ENCODE data around the gene TBC1D19.
"Not testable (repeated sequence)": the region's sequence is repeated elsewhere in the genome, so short reads cannot be mapped to it uniquely, and the experiment has no call there.

The TBC1D19 gene

GRCh38 chr4:26594778-26595177, 10.9 kb downstream of the TBC1D19 start:
- in situ Hi-C loops (cut with MboI; ENCODE audit: low sequenced_read_pairs), result no loop called here

GRCh38 chr4:26596843-26597242, 13.0 kb downstream of the TBC1D19 start:
- in situ Hi-C loops (cut with MboI; ENCODE audit: low sequenced_read_pairs), result no loop called here

GRCh38 chr4:26601204-26601603, 17.3 kb downstream of the TBC1D19 start:
- in situ Hi-C loops (cut with MboI; ENCODE audit: low sequenced_read_pairs), result no loop called here

GRCh38 chr4:26607776-26608175, 23.9 kb downstream of the TBC1D19 start:
- in situ Hi-C loops (cut with MboI; ENCODE audit: low sequenced_read_pairs), result no loop called here

GRCh38 chr4:26609391-26609790, 25.5 kb downstream of the TBC1D19 start:
- in situ Hi-C loops (cut with MboI; ENCODE audit: low sequenced_read_pairs), result no loop called here

GRCh38 chr4:26609868-26610267, 26.0 kb downstream of the TBC1D19 start:
- in situ Hi-C loops (cut with MboI; ENCODE audit: low sequenced_read_pairs), result no loop called here

- in situ Hi-C loops (cut with MboI; ENCODE audit: low sequenced_read_pairs), result no loop called here
Observed at GRCh38 chr4:26611372-26611771, 27.5 kb downstream of the TBC1D19 start.

GRCh38 chr4:26611885-26612284, 28.0 kb downstream of the TBC1D19 start:
- in situ Hi-C loops (cut with MboI; ENCODE audit: low sequenced_read_pairs), result no loop called here

- in situ Hi-C loops (cut with MboI; ENCODE audit: low sequenced_read_pairs), result no loop called here
Observed at GRCh38 chr4:26613237-26613636, 29.4 kb downstream of the TBC1D19 start.

GRCh38 chr4:26613735-26614134, 29.9 kb downstream of the TBC1D19 start:
- in situ Hi-C loops (cut with MboI; ENCODE audit: low sequenced_read_pairs), result no loop called here

- in situ Hi-C loops (cut with MboI; ENCODE audit: low sequenced_read_pairs), result no loop called here
Observed at GRCh38 chr4:26619784-26620183, 35.9 kb downstream of the TBC1D19 start.

GRCh38 chr4:26621366-26621765, 37.5 kb downstream of the TBC1D19 start:
- in situ Hi-C loops (cut with MboI; ENCODE audit: low sequenced_read_pairs), result no loop called here

GRCh38 chr4:26622913-26623312, 39.0 kb downstream of the TBC1D19 start:
- in situ Hi-C loops (cut with MboI; ENCODE audit: low sequenced_read_pairs), result no loop called here

GRCh38 chr4:26626658-26627057, 42.8 kb downstream of the TBC1D19 start:
- in situ Hi-C loops (cut with MboI; ENCODE audit: low sequenced_read_pairs), result not testable (repeated sequence)

GRCh38 chr4:26632916-26633315, 49.0 kb downstream of the TBC1D19 start:
- in situ Hi-C loops (cut with MboI; ENCODE audit: low sequenced_read_pairs), result no loop called here

- in situ Hi-C loops (cut with MboI; ENCODE audit: low sequenced_read_pairs), result no loop called here
Observed at GRCh38 chr4:26634237-26634636, 50.4 kb downstream of the TBC1D19 start.

GRCh38 chr4:26636458-26636857, 52.6 kb downstream of the TBC1D19 start:
- in situ Hi-C loops (cut with MboI; ENCODE audit: low sequenced_read_pairs), result no loop called here

GRCh38 chr4:26640639-26641038, 56.8 kb downstream of the TBC1D19 start:
- in situ Hi-C loops (cut with MboI; ENCODE audit: low sequenced_read_pairs), result not testable (repeated sequence)

GRCh38 chr4:26647523-26648224, 63.8 kb downstream of the TBC1D19 start:
- in situ Hi-C loops (cut with MboI; ENCODE audit: low sequenced_read_pairs), result no loop called here

GRCh38 chr4:26648260-26648659, 64.4 kb downstream of the TBC1D19 start:
- in situ Hi-C loops (cut with MboI; ENCODE audit: low sequenced_read_pairs), result no loop called here

GRCh38 chr4:26660261-26660660, 76.4 kb downstream of the TBC1D19 start:
- in situ Hi-C loops (cut with MboI; ENCODE audit: low sequenced_read_pairs), result no loop called here

GRCh38 chr4:26663888-26664287, 80.0 kb downstream of the TBC1D19 start:
- in situ Hi-C loops (cut with MboI; ENCODE audit: low sequenced_read_pairs), result no loop called here

GRCh38 chr4:26670903-26671537, 87.1 kb downstream of the TBC1D19 start:
- in situ Hi-C loops (cut with MboI; ENCODE audit: low sequenced_read_pairs), result no loop called here

All from HL-60/S4 treated with phorbol 12-myristate 13-acetate at 8.2 ng/mL for 4 days and 3 days (cell line).